D721Med (cell line): ENCODE measurements around the gene SF3B3.
"Not testable (repeated sequence)": the region's sequence is repeated elsewhere in the genome, so short reads cannot be mapped to it uniquely, and the experiment has no call there.

ENCODE experiments used
- DNase-seq: peaks from one replicate; pipeline ENCODE4 v3.0.0; 2011; ENCODE audit warnings: low spot score; ENCODE audit not compliant: insufficient read length
- FAIRE-seq: peaks from 2 replicates; lab custom pipeline; 2011; peaks lifted over from hg19 to GRCh38; lab: Jason Lieb, UNC
- TF ChIP-seq, protein P1 (sequence below): IDR thresholded peaks from 2 replicates; pipeline ENCODE4 v1.5.1; 2012; ENCODE audit warnings: mild to moderate bottlenecking, control low read depth; ENCODE audit not compliant: insufficient read depth; ENCODE audit errors: missing control alignments

Gene SF3B3

DNA sequence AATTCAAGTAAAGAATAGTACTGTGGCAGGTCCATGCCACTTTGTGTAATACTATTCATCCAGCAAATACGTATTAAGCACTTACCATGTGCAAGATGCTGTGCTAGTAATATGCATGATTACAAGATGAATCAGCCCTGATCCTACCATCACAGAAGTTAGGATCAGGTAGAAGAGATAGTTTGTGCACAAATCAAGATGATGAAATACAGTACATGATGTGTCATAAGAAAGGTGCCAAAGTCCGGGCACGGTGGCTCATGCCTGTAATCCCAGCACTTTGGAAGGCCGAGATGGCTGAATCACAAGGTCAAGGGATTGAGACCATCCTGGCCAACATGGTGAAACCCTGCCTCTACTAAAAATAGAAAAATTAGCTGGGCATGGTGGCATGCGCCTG, 11.2 kb upstream of the SF3B3 start:
- DNase-seq: no peak
- no peak for FAIRE-seq
- TF ChIP-seq, protein P1, sequence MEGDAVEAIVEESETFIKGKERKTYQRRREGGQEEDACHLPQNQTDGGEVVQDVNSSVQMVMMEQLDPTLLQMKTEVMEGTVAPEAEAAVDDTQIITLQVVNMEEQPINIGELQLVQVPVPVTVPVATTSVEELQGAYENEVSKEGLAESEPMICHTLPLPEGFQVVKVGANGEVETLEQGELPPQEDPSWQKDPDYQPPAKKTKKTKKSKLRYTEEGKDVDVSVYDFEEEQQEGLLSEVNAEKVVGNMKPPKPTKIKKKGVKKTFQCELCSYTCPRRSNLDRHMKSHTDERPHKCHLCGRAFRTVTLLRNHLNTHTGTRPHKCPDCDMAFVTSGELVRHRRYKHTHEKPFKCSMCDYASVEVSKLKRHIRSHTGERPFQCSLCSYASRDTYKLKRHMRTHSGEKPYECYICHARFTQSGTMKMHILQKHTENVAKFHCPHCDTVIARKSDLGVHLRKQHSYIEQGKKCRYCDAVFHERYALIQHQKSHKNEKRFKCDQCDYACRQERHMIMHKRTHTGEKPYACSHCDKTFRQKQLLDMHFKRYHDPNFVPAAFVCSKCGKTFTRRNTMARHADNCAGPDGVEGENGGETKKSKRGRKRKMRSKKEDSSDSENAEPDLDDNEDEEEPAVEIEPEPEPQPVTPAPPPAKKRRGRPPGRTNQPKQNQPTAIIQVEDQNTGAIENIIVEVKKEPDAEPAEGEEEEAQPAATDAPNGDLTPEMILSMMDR: no peak

DNA sequence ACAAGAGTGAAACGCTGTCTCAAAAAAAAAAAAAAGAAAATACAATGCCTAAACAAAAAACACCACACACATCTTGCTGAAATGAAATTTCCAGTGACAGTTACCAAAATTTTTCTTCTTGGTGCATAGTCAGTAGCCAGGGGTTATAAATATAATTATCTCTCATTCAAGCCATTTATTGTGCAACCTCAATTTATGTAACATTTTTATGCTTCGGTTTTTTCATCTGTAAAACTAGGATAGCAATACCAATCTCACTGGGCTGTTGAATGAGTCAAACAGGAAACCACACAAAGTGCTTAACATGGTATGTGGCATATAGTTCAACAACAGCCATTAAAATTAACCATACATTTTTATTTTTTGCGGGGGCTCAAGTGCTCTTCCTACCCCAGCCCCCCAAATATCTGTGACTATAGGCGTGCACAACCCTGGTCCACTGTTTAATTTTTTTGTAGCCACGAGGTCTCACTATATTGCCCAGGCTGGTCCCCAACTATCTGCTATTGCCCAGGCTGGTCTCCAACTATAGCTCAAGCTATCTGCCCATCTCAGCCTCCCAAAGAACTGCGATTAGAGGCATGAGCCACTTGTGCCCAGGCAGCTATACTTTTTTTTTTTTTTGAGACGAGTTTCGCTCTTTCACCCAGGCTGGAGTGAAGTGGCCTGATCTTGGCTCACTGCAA, 2.9 kb upstream of the SF3B3 start:
- DNase-seq: no peak
- TF ChIP-seq, protein P1: no peak
- no peak for FAIRE-seq

DNA sequence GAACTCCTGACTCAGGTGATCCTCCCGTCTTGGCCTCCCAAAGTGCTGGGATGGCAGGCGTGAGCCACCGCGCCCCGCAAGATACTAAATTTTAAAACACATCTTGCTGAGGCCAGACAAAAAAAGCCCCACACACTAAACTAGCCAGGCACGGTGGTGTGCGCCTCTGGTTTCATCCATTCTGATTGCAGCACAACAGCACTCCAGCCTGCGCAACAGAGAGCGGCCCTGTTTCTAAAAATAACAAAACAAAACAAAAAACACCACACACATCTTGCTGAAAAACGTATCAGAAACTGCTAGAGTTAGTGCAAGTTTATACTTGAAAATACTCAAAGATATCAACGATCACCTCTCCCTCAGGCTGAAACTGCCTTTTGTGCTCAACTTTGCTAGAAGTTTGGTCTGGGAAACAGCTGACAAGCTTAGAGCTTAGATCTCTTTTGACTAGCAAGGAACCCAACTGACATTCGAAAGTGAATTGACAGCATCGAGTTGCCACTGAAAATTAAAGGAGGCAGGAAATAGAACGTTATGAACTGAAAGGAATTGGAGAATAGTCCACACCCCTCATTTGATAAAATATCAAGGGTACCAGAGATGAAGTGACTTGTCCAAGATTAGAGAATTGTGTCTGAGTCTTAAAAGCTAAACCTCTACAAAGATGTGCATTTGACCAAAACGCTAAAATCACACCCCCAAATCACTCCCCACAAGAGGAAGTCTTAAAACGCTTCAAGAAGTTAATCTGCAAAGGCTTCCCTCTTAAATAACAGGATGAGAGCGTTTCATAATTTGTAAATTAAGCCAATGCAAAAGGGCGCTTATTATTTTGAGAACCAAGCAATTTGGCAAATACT, 1.2 kb upstream of the SF3B3 start:
- DNase-seq (no peak), FAIRE-seq (no peak)
- TF ChIP-seq, protein P1: no peak

DNA sequence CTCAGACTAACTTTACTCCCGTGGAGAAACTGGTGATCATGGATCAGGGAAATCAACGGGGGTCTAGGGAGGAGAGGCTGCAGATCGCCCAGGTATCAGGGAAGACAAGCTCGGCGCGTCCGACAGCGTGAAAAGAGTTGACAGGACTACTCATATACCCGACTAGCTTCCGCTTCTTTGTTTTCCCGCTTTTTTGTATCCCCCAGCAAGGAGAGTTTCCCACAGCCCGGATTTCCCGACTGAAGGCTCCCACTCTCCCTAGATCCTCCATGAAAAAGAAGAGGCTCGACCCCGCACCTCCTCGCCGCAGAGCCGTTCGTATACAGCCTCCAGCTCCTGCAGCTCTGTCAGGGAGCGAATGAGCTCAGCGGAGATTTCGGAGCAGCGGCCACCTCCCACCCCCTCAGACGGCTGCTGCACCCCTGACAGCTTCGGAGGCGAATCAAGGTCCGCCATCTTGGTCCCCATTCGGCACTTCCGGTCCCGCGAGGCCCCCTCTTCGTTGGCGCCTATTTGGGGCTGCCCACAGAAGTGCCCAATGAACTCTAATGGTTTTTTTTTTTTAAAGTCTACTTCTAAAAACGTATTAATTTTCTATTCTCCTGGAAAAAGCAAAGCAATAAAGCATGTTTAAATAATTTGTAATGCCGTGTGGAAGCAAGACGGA, 407 bp upstream of the SF3B3 start, which contains the start of gene COG4:
COG4 (minus strand) TSS at position 479 of the 667 bp plus-strand sequence; CDS start at position 468, 11 bp downstream.
- TF ChIP-seq, protein P1: no peak
- peak; percentile 39 for DNase-seq
- no peak for FAIRE-seq

DNA sequence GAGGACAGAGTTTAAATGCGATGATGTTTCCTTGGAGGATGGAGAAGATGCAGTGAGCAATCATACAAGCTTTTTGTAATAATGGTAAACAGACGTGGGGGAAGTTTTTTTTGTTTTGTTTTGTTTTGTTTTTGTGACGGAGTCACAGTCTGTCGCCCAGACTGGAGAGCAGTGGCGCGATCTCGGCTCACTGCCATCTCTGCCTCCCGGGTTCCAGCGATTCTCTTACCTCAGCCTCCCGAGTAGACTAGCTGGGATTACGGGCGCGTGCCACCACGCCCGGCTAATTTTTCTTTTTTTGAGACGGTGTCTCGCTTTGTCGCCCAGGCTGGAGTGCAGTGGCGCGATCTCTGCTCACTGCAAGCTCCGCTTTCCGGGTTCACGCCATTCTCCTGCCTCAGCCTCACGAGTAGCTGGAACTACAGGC, 796 bp downstream of the SF3B3 start:
- DNase-seq, FAIRE-seq: not testable (repeated sequence)

DNA sequence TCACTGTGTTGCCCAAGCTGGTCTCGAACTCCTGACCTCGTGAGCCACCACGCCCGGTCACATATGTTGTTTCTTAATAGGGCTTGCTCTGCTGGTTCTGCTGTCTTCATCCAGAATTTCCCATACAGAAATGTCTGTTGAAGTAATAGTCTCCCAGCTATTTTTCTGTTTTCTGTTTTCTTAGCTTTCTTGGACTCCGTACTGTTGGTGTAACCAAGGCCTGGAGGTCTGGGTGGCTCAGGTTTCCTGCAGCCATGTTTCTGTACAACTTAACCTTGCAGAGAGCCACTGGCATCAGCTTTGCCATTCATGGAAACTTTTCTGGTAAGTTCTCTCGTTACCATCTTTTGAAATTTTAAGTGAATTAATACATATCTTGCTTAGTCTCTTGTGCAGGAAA, 2.8 kb downstream of the SF3B3 start:
- TF ChIP-seq, protein P1: no peak
- no peak for FAIRE-seq
- no peak for DNase-seq

DNA sequence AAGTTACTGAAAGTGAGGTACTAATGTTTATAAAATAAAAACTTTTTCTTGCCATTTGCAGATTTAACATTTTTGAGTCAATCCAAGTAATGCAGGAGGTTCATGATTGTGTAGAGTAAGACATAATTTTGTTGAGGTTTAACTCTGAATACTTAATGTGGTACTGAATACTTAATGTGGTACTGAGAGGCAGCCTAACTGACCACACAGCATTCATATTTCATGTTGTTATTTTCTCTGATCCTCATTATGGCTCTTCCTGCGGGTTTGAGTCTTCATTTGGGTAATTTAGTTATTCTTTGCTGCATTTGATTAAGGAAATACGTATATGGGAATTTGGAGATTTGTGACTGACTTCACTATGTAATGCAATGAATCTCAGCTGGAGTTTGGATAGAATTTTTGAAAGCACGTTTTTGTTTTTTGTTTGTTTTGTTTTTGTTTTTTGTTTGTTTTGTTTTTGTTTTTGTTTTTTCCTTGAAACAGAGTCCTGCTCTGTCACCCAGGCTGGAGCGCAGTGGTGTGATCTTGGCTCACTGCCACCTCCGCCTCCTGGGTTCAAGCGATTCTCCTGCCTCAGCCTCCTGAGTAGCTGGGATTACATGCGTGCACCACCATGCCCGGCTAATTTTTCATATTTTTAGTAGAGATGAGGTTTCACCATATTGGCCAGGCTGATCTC, 3.8 kb downstream of the SF3B3 start:
- DNase-seq (no peak), FAIRE-seq (no peak)
- TF ChIP-seq, protein P1: no peak
